Measurements from ENCODE around the gene NME4.
"Not testable (repeated sequence)": the region's sequence is repeated elsewhere in the genome, so short reads cannot be mapped to it uniquely, and the experiment has no call there.

NME4 gene

DNA sequence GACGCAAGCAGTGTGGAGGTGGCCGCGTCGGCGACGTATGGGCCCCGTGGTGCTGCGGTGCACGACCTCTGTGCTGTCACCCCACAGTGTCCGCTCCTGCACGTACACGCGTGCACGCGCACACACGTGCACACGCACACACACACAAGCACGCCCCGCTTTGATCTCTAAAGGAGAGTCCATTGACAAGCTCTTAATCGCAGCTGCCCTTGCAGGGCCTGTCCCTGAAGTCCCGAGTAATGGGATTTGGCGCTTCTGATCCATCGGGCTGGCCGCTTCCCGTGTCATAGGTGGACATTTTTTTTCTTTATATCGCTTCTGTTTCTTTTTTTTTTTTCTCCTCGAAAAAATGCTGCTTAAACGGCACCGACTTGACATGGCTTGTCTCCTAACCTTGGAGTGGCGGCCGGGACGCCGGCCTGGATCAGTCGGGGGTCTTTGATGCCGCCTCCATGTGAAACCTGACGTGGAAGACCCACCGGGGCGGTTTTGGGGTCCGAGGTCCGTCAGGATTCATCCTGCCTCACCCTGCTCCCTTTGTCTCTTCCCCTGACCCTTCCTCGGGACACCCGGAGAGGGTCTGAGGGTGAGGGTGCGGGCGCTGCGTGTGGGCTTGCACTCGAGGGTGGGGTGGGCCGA is 36.2 kb upstream of the NME4 start:
- no peaks in the 10 kb centered on the region for H3K36me3 ChIP-seq (ENCODE audit: insufficient read depth, low read length)
- TF ChIP-seq, protein P1, sequence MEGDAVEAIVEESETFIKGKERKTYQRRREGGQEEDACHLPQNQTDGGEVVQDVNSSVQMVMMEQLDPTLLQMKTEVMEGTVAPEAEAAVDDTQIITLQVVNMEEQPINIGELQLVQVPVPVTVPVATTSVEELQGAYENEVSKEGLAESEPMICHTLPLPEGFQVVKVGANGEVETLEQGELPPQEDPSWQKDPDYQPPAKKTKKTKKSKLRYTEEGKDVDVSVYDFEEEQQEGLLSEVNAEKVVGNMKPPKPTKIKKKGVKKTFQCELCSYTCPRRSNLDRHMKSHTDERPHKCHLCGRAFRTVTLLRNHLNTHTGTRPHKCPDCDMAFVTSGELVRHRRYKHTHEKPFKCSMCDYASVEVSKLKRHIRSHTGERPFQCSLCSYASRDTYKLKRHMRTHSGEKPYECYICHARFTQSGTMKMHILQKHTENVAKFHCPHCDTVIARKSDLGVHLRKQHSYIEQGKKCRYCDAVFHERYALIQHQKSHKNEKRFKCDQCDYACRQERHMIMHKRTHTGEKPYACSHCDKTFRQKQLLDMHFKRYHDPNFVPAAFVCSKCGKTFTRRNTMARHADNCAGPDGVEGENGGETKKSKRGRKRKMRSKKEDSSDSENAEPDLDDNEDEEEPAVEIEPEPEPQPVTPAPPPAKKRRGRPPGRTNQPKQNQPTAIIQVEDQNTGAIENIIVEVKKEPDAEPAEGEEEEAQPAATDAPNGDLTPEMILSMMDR (IDR thresholded peaks at IDR 0.05; ENCODE audit: low read length), result no peak
- TF ChIP-seq EZH2 (IDR thresholded peaks at IDR 0.05; ENCODE audit: borderline replicate concordance, low read length), result no peak
- H3K27ac ChIP-seq (ENCODE audit: low read depth, low read length, poor library complexity, severe bottlenecking), result no peak overlapping the region
- H3F3A ChIP-seq (ENCODE audit: insufficient read depth, low read length), result no peaks in the 10 kb centered on the region
- H3K4me2 ChIP-seq (ENCODE audit: low read length), result no peak overlapping the region
- H2AFZ ChIP-seq (ENCODE audit: low read length), result no peak overlapping the region
- H4K20me1 ChIP-seq (ENCODE audit: insufficient read depth, low read length), result no peaks in the 10 kb centered on the region
- H3K27me3 ChIP-seq (ENCODE audit: insufficient read depth, low read length), result no peaks in the 10 kb centered on the region
- H3K9ac ChIP-seq (ENCODE audit: low read length), result no peak overlapping the region
- no peaks in the 10 kb centered on the region for H3K79me2 ChIP-seq (ENCODE audit: insufficient read depth, low read length)
- H3K9me3 ChIP-seq (ENCODE audit: low read length), result no peaks in the 10 kb centered on the region
- no peak overlapping the region for H3K4me3 ChIP-seq (ENCODE audit: low read depth, low read length, poor library complexity, severe bottlenecking)
- H3K9me2 ChIP-seq (ENCODE audit: low read depth, low read length), result no peaks in the 10 kb centered on the region
- no peaks in the 10 kb centered on the region for H3K4me1 ChIP-seq (ENCODE audit: insufficient read depth, low read length, severe bottlenecking)

DNA sequence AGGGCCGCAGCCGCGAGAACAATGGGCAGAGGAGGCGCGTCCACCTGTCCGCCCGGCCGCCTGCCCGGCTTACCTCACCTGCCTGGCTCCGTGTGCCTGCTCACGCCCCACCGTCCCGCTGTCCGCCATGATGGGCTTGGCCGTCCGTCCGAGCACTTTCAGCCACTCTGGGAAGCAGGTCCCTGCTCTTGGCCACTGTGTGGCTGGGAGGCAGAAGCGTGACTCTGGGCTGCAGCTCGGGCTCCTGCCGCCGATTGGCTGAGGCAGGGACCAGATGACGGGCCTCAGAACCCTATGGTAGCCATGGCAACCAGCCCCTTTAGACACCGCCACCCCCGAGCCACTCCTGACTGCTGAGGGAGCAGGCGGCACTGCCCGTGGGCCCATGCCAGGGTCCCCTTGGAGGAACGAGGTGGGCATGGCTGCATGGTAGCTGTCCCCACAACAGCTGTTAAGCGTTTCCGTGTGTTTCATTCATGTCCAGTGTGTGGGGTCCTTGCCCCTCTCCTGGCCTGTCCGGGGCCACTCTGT is 35.6 kb upstream of the NME4 start:
- H4K20me1 ChIP-seq (ENCODE audit: insufficient read depth, low read length), result no peaks in the 10 kb centered on the region
- TF ChIP-seq, protein P1 (IDR thresholded peaks at IDR 0.05; ENCODE audit: low read length), result no peak
- H3K9ac ChIP-seq (ENCODE audit: low read length), result no peak overlapping the region
- no peaks in the 10 kb centered on the region for H3K4me1 ChIP-seq (ENCODE audit: insufficient read depth, low read length, severe bottlenecking)
- peaks cover 5% of the 10 kb centered on the region for H3K36me3 ChIP-seq (ENCODE audit: insufficient read depth, low read length)
- no peaks in the 10 kb centered on the region for H3K9me2 ChIP-seq (ENCODE audit: low read depth, low read length)
- no peaks in the 10 kb centered on the region for H3F3A ChIP-seq (ENCODE audit: insufficient read depth, low read length)
- no peak overlapping the region for H3K4me2 ChIP-seq (ENCODE audit: low read length)
- no peak overlapping the region for H3K4me3 ChIP-seq (ENCODE audit: low read depth, low read length, poor library complexity, severe bottlenecking)
- H3K9me3 ChIP-seq (ENCODE audit: low read length), result no peaks in the 10 kb centered on the region
- H3K79me2 ChIP-seq (ENCODE audit: insufficient read depth, low read length), result no peaks in the 10 kb centered on the region
- H3K27ac ChIP-seq (ENCODE audit: low read depth, low read length, poor library complexity, severe bottlenecking), result no peak overlapping the region
- no peaks in the 10 kb centered on the region for H3K27me3 ChIP-seq (ENCODE audit: insufficient read depth, low read length)
- H2AFZ ChIP-seq (ENCODE audit: low read length), result no peak overlapping the region

DNA sequence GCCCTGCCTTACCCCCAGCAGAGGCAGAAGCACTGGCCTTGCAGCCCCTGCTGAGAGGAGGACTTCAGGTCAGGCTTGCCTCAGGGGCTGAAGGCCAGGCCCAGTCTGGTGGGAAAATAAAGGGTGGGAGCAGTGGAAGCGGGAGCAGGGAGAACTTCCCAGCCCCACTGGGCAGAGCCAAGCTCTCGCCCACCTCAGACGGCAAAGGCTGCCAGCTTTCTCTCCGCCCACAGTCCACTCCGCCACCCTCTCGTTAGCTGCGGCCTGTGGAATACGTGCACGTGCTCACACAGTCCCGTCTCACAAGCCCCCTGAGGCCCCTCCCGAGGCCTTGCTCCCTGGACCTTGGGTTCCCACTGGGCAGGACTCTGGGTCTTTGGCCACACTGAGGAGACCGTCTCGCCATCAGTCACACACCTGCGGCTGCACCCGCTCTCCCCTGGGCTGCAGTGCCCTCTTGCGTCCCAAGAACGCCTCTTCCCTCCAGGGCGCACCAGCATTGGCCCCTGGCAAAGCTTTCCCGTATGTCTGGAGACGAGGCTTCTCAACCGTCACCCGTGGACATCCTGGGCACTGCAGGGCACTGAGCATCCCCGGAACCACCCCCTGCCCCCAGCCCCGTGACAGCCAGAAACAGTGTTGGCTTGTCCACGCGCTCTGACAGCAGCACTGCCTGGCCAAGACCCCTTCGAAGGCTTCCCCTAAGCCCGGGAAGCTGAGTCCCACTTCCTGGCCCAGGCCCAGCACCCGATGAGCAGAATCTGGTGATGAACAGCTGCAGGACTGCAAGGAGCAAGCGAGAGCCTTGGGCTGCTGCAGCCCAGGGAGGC is 34.9 kb upstream of the NME4 start:
- no peak overlapping the region for H3K4me3 ChIP-seq (ENCODE audit: low read depth, low read length, poor library complexity, severe bottlenecking)
- H4K20me1 ChIP-seq (ENCODE audit: insufficient read depth, low read length), result no peaks in the 10 kb centered on the region
- H3K36me3 ChIP-seq (ENCODE audit: insufficient read depth, low read length), result peaks cover 12% of the 10 kb centered on the region
- no peak overlapping the region for H3K9ac ChIP-seq (ENCODE audit: low read length)
- H3K4me2 ChIP-seq (ENCODE audit: low read length), result peak overlapping the region; percentile 21; the same call in 1 of the 2 replicates
- no peaks in the 10 kb centered on the region for H3F3A ChIP-seq (ENCODE audit: insufficient read depth, low read length)
- H3K79me2 ChIP-seq (ENCODE audit: insufficient read depth, low read length), result no peaks in the 10 kb centered on the region
- TF ChIP-seq EZH2 (IDR thresholded peaks at IDR 0.05; ENCODE audit: borderline replicate concordance, low read length), result no peak
- TF ChIP-seq, protein P1 (IDR thresholded peaks at IDR 0.05; ENCODE audit: low read length), result peak; percentile 82
- H3K27ac ChIP-seq (ENCODE audit: low read depth, low read length, poor library complexity, severe bottlenecking), result no peak overlapping the region
- no peaks in the 10 kb centered on the region for H3K9me2 ChIP-seq (ENCODE audit: low read depth, low read length)
- H3K9me3 ChIP-seq (ENCODE audit: low read length), result no peaks in the 10 kb centered on the region
- no peaks in the 10 kb centered on the region for H3K4me1 ChIP-seq (ENCODE audit: insufficient read depth, low read length, severe bottlenecking)
- no peak overlapping the region for H2AFZ ChIP-seq (ENCODE audit: low read length)
- H3K27me3 ChIP-seq (ENCODE audit: insufficient read depth, low read length), result no peaks in the 10 kb centered on the region

DNA sequence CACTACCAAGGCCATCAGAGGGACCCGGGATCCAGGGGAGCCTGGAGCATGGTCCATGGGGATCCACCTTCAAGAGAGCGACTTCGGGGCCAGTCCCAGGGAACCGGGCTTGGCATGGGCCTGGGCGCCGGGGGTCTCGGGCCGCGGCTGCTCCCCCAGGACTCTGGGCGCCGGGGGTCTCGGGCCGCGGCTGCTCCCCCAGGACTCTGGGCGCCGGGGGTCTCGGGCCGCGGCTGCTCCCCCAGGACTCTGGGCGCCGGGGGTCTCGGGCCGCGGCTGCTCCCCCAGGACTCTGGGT is 34.3 kb upstream of the NME4 start:
- not testable (repeated sequence) for H3K9me2 ChIP-seq (ENCODE audit: low read depth, low read length); H2AFZ ChIP-seq (ENCODE audit: low read length); H3K9me3 ChIP-seq (ENCODE audit: low read length); H3K79me2 ChIP-seq (ENCODE audit: insufficient read depth, low read length); H3K27me3 ChIP-seq (ENCODE audit: insufficient read depth, low read length); H3K4me2 ChIP-seq (ENCODE audit: low read length); H3K4me1 ChIP-seq (ENCODE audit: insufficient read depth, low read length, severe bottlenecking); H3F3A ChIP-seq (ENCODE audit: insufficient read depth, low read length); H3K4me3 ChIP-seq (ENCODE audit: low read depth, low read length, poor library complexity, severe bottlenecking); H3K9ac ChIP-seq (ENCODE audit: low read length); H3K27ac ChIP-seq (ENCODE audit: low read depth, low read length, poor library complexity, severe bottlenecking); H4K20me1 ChIP-seq (ENCODE audit: insufficient read depth, low read length)
- peaks cover 18% of the 10 kb centered on the region for H3K36me3 ChIP-seq (ENCODE audit: insufficient read depth, low read length)

Measured in OCI-LY1 (cell line).